A673 (cell line): Measurements from ENCODE around the gene WFIKKN1.

Source experiments
- CTCF ChIP-seq: fragments of 300-800, 200-600 bp; sonication (generic); conservative IDR thresholded peaks from 2 replicates; pipeline ENCODE4 v1.5.1; 2017; ENCODE audit warnings: low read depth, mild to moderate bottlenecking, antibody characterized with exemption, low read length, moderate library complexity, mixed read lengths
- EZH2 ChIP-seq: fragments of 200-600 bp; sonication (generic); IDR thresholded peaks from 2 replicates; pipeline ENCODE4 v1.6.1; 2017; ENCODE audit warnings: borderline replicate concordance, low read depth, mild to moderate bottlenecking, mixed read lengths, antibody characterized with exemption, low read length; ENCODE audit not compliant: poor library complexity, severe bottlenecking

GRCh38 chr16:659618-660017, 28.8 kb downstream of the WFIKKN1 start:
- no peak for TF ChIP-seq EZH2
- no peak for TF ChIP-seq CTCF
